ENCODE results near the gene GPT2.
"Not testable (repeated sequence)": the region's sequence is repeated elsewhere in the genome, so short reads cannot be mapped to it uniquely, and the experiment has no call there.

GPT2 gene

GRCh38 chr16:46930861-46931260, 46.7 kb downstream of the GPT2 start:
- Histone ChIP-seq H3K79me1 (replicated peaks; ENCODE audit: low read length, poor library complexity, severe bottlenecking) (no peaks in the 10 kb centered on the region), H2BK120ac (ENCODE audit: low read depth, low read length) (no peak overlapping the region), H3K36me3 (ENCODE audit: control insufficient read depth in 1 of 2, insufficient read depth in 2 of 2, low read depth in 1 of 2, low read length in 2 of 2) (peaks cover 20 to 44% of the 10 kb centered on the region in 2 experiments), H3K4me1 (ENCODE audit: control insufficient read depth, insufficient read depth, low read depth, low read length) (no peaks in the 10 kb centered on the region), H2BK12ac (ENCODE audit: low read length in 2 of 2) (no peak overlapping the region), H3K27ac (ENCODE audit: low read length, poor library complexity, severe bottlenecking) (no peak overlapping the region), H4K8ac (ENCODE audit: low read length) (peak overlapping the region; percentile 59), H3K14ac (ENCODE audit: low read length in 2 of 2) (no peak overlapping the region), H4K91ac (ENCODE audit: low read length) (no peak overlapping the region), H3K23ac (ENCODE audit: low read length in 2 of 2) (no peak overlapping the region), H3K27me3 (ENCODE audit: control insufficient read depth in 1 of 2, insufficient read depth in 1 of 2, low read length in 2 of 2) (no peaks in the 10 kb centered on the region), H3K9ac (ENCODE audit: low read length) (no peak overlapping the region), H3K4ac (ENCODE audit: low read depth in 1 of 2, low read length in 2 of 2) (no peak overlapping the region), H3K4me2 (ENCODE audit: low read length, poor library complexity, severe bottlenecking) (no peak overlapping the region), H3K9me3 (ENCODE audit: control insufficient read depth, low read length) (no peaks in the 10 kb centered on the region), H2AFZ (ENCODE audit: low read depth, low read length) (no peak overlapping the region), H2BK15ac (ENCODE audit: low read depth, poor library complexity, severe bottlenecking) (no peak overlapping the region), H2AK5ac (ENCODE audit: low read length, severe bottlenecking) (no peak overlapping the region), H2BK5ac (ENCODE audit: low read depth, low read length, poor library complexity, severe bottlenecking) (no peak overlapping the region), H3K4me3 (ENCODE audit: insufficient read depth in 1 of 2, low read depth in 1 of 2, low read length in 2 of 2) (no peak overlapping the region), H3K18ac (ENCODE audit: low read depth in 1 of 2, low read length in 2 of 2) (no peak overlapping the region)
- no peak for DNase-seq
- WGBS, result 94% methylated on average over 8 of the region's 8 CpGs

- Histone ChIP-seq H3K4ac (ENCODE audit: low read depth in 1 of 2, low read length in 2 of 2) (peak overlapping the region in 1 of 2 experiments; percentile 37), H2BK15ac (ENCODE audit: low read depth, poor library complexity, severe bottlenecking) (no peak overlapping the region), H2AFZ (ENCODE audit: low read depth, low read length) (no peak overlapping the region), H3K23ac (ENCODE audit: low read length in 2 of 2) (peak overlapping the region in 1 of 2 experiments; percentile 56), H4K8ac (ENCODE audit: low read length) (no peak overlapping the region), H3K4me1 (ENCODE audit: control insufficient read depth, insufficient read depth, low read depth, low read length) (no peaks in the 10 kb centered on the region), H3K4me2 (ENCODE audit: low read length, poor library complexity, severe bottlenecking) (no peak overlapping the region), H3K14ac (ENCODE audit: low read length in 2 of 2) (no peak overlapping the region), H3K79me1 (replicated peaks; ENCODE audit: low read length, poor library complexity, severe bottlenecking) (no peaks in the 10 kb centered on the region), H2AK5ac (ENCODE audit: low read length, severe bottlenecking) (no peak overlapping the region), H3K9me3 (ENCODE audit: control insufficient read depth, low read length) (no peaks in the 10 kb centered on the region), H3K27me3 (ENCODE audit: control insufficient read depth in 1 of 2, insufficient read depth in 1 of 2, low read length in 2 of 2) (no peaks in the 10 kb centered on the region), H4K91ac (ENCODE audit: low read length) (no peak overlapping the region), H2BK12ac (ENCODE audit: low read length in 2 of 2) (no peak overlapping the region), H3K4me3 (ENCODE audit: insufficient read depth in 1 of 2, low read depth in 1 of 2, low read length in 2 of 2) (no peak overlapping the region), H2BK120ac (ENCODE audit: low read depth, low read length) (no peak overlapping the region), H3K18ac (ENCODE audit: low read depth in 1 of 2, low read length in 2 of 2) (no peak overlapping the region), H3K27ac (ENCODE audit: low read length, poor library complexity, severe bottlenecking) (no peak overlapping the region), H2BK5ac (ENCODE audit: low read depth, low read length, poor library complexity, severe bottlenecking) (no peak overlapping the region), H3K36me3 (ENCODE audit: control insufficient read depth in 1 of 2, insufficient read depth in 2 of 2, low read depth in 1 of 2, low read length in 2 of 2) (peaks cover 9 to 28% of the 10 kb centered on the region in 2 experiments), H3K9ac (ENCODE audit: low read length) (no peak overlapping the region)
- no peak for DNase-seq
- WGBS, result 85% methylated on average over 7 of the region's 7 CpGs
Measured at GRCh38 chr16:46932802-46933201, 48.6 kb downstream of the GPT2 start.

- Histone ChIP-seq H2BK5ac (ENCODE audit: low read depth, low read length, poor library complexity, severe bottlenecking) (no peak overlapping the region), H3K4me1 (ENCODE audit: control insufficient read depth, insufficient read depth, low read depth, low read length) (no peaks in the 10 kb centered on the region), H3K9ac (ENCODE audit: low read length) (no peak overlapping the region), H3K79me1 (replicated peaks; ENCODE audit: low read length, poor library complexity, severe bottlenecking) (no peaks in the 10 kb centered on the region), H4K91ac (ENCODE audit: low read length) (no peak overlapping the region), H3K4me2 (ENCODE audit: low read length, poor library complexity, severe bottlenecking) (no peak overlapping the region), H3K9me3 (ENCODE audit: control insufficient read depth, low read length) (no peaks in the 10 kb centered on the region), H3K4ac (ENCODE audit: low read depth in 1 of 2, low read length in 2 of 2) (no peak overlapping the region), H2BK120ac (ENCODE audit: low read depth, low read length) (no peak overlapping the region), H3K14ac (ENCODE audit: low read length in 2 of 2) (no peak overlapping the region), H2AFZ (ENCODE audit: low read depth, low read length) (no peak overlapping the region), H3K4me3 (ENCODE audit: insufficient read depth in 1 of 2, low read depth in 1 of 2, low read length in 2 of 2) (no peak overlapping the region), H2BK12ac (ENCODE audit: low read length in 2 of 2) (no peak overlapping the region), H2BK15ac (ENCODE audit: low read depth, poor library complexity, severe bottlenecking) (no peak overlapping the region), H4K8ac (ENCODE audit: low read length) (no peak overlapping the region), H3K18ac (ENCODE audit: low read depth in 1 of 2, low read length in 2 of 2) (no peak overlapping the region), H3K27me3 (ENCODE audit: control insufficient read depth in 1 of 2, insufficient read depth in 1 of 2, low read length in 2 of 2) (no peaks in the 10 kb centered on the region), H3K23ac (ENCODE audit: low read length in 2 of 2) (no peak overlapping the region), H2AK5ac (ENCODE audit: low read length, severe bottlenecking) (no peak overlapping the region), H3K27ac (ENCODE audit: low read length, poor library complexity, severe bottlenecking) (no peak overlapping the region), H3K36me3 (ENCODE audit: control insufficient read depth in 1 of 2, insufficient read depth in 2 of 2, low read depth in 1 of 2, low read length in 2 of 2) (no peaks in the 10 kb centered on the region)
- no peak for DNase-seq
Measured at GRCh38 chr16:46937536-46937935, 53.4 kb downstream of the GPT2 start.

GRCh38 chr16:46944713-46945112, 60.6 kb downstream of the GPT2 start:
- H4K91ac ChIP-seq (ENCODE audit: low read length); DNase-seq; H3K23ac ChIP-seq (ENCODE audit: low read length in 2 of 2); H3K4me1 ChIP-seq (ENCODE audit: control insufficient read depth, insufficient read depth, low read depth, low read length); H2BK5ac ChIP-seq (ENCODE audit: low read depth, low read length, poor library complexity, severe bottlenecking); H3K27me3 ChIP-seq (ENCODE audit: control insufficient read depth in 1 of 2, insufficient read depth in 1 of 2, low read length in 2 of 2); H3K27ac ChIP-seq (ENCODE audit: low read length, poor library complexity, severe bottlenecking); H2AK5ac ChIP-seq (ENCODE audit: low read length, severe bottlenecking); H3K79me1 ChIP-seq (replicated peaks; ENCODE audit: low read length, poor library complexity, severe bottlenecking); H3K4ac ChIP-seq (ENCODE audit: low read depth in 1 of 2, low read length in 2 of 2); H4K8ac ChIP-seq (ENCODE audit: low read length); H3K9ac ChIP-seq (ENCODE audit: low read length); H3K18ac ChIP-seq (ENCODE audit: low read depth in 1 of 2, low read length in 2 of 2); H3K14ac ChIP-seq (ENCODE audit: low read length in 2 of 2); H2BK120ac ChIP-seq (ENCODE audit: low read depth, low read length); H2AFZ ChIP-seq (ENCODE audit: low read depth, low read length); H3K4me3 ChIP-seq (ENCODE audit: insufficient read depth in 1 of 2, low read depth in 1 of 2, low read length in 2 of 2); H3K36me3 ChIP-seq (ENCODE audit: control insufficient read depth in 1 of 2, insufficient read depth in 2 of 2, low read depth in 1 of 2, low read length in 2 of 2); H2BK15ac ChIP-seq (ENCODE audit: low read depth, poor library complexity, severe bottlenecking); H3K4me2 ChIP-seq (ENCODE audit: low read length, poor library complexity, severe bottlenecking); H2BK12ac ChIP-seq (ENCODE audit: low read length in 2 of 2); H3K9me3 ChIP-seq (ENCODE audit: control insufficient read depth, low read length): not testable (repeated sequence)
- WGBS, result 98% methylated on average over 7 of the region's 8 CpGs

Measured in mesenchymal stem cell (in vitro differentiated cells and primary cell).